HCT116 (cell line): ENCODE results near the gene BRIP1. TPM values are rescaled to one million over a fixed set of nuclear protein-coding genes. Genes with fewer than 3 reads are reported as not detected.
"Not testable (repeated sequence)": the region's sequence is repeated elsewhere in the genome, so short reads cannot be mapped to it uniquely, and the experiment has no call there.

Experiments
- ATAC-seq: fragments of 200-7000 bp; cut with Tn5 transposase; 2 replicates; pipeline ENCODE4 v1.9.1; 2020; ENCODE audit warnings: mild to moderate bottlenecking, moderate library complexity
- BruUV-seq: library from RNA; stranded (reverse); fragments of 400-500 nt; replicated peaks from 2 replicates; lab custom pipeline; 2021; lab: Mats Ljungman, UMichigan
- CTCF ChIA-PET: fragments of 300-600 bp; sonication (Branson Sonifier 250); formaldehyde crosslinking; loops from one replicate; lab custom pipeline; 2021; ENCODE audit warnings: antibody characterized with exemption; lab: Charles Lee
- POLR2A ChIA-PET: fragments of 300-600, 350-600 bp; sonication (Branson Sonifier 250); formaldehyde crosslinking; loops from one replicate; lab custom pipeline; 2021; ENCODE audit warnings: antibody characterized with exemption; lab: Charles Lee
- RAD21 ChIA-PET, 2 experiments: fragments of 300-600 bp; sonication (Branson Sonifier 250); formaldehyde crosslinking; loops; one replicate each; lab custom pipeline; 2023; ENCODE audit warnings: low total read pairs in 2 of 2; ENCODE audit not compliant: uncharacterized antibody in 2 of 2, unreplicated experiment in 2 of 2, low non-redundant PET in 1 of 2; lab: Charles Lee
- DNase-seq: peaks from one replicate; pipeline ENCODE4 v3.0.0-alpha.2; 2010; ENCODE audit warnings: low read depth, low spot score
- H2AFZ ChIP-seq: fragments of 200-600 bp; shearing (Covaris generic), sonication (generic); 2 replicates; pipeline ENCODE4 v1.6.1; 2017; ENCODE audit warnings: low read depth, mixed run types, mixed read lengths, antibody characterized with exemption, low read length; ENCODE audit not compliant: poor library complexity, severe bottlenecking
- H3K27ac ChIP-seq: 2 replicates; pipeline ENCODE4 v1.5.1; 2012; ENCODE audit warnings: low read depth, low read length
- H3K27me3 ChIP-seq: fragments of 200-600 bp; sonication (generic); 2 replicates; pipeline ENCODE4 v1.6.1; 2016; ENCODE audit warnings: mixed run types, low read length, mixed read lengths; ENCODE audit not compliant: insufficient read depth
- H3K36me3 ChIP-seq, 2 experiments: fragments of 200-500 bp in 1 of 2; fragments of 200-600 bp in 1 of 2; sonication (Bioruptor generic) in 1 of 2; sonication (generic) in 1 of 2; 2 replicates each; pipeline versions ENCODE4 v1.5.1 to v1.6.1; 2014 to 2016; ENCODE audit warnings: low read length in 2 of 2, inconsistent platforms in 1 of 2, mixed read lengths in 1 of 2, mixed run types in 1 of 2; ENCODE audit not compliant: insufficient read depth in 2 of 2, control insufficient read depth in 1 of 2
- H3K4me1 ChIP-seq, 2 experiments: fragments of 200-600 bp in 1 of 2; sonication (generic) in 1 of 2; 2 replicates each; pipeline versions ENCODE4 v1.5.1 to v1.6.1; 2012 to 2017; ENCODE audit warnings: low read length in 2 of 2, inconsistent platforms in 1 of 2, mild to moderate bottlenecking in 1 of 2, mixed read lengths in 1 of 2, mixed run types in 1 of 2, moderate library complexity in 1 of 2; ENCODE audit not compliant: insufficient read depth in 2 of 2, control insufficient read depth in 1 of 2
- H3K4me2 ChIP-seq: fragments of 200-600 bp; sonication (generic); 2 replicates; pipeline ENCODE4 v1.6.1; 2017; ENCODE audit warnings: mixed run types, low read length, mixed read lengths
- H3K4me3 ChIP-seq, 2 experiments: fragments of 200-600 bp in 1 of 2; sonication (generic) in 1 of 2; replicated peaks in 1 of 2; 2 replicates each; pipeline ENCODE4 v1.5.1; 2011 to 2016; ENCODE audit warnings: low read length in 2 of 2, control low read depth in 1 of 2, low read depth in 1 of 2, mild to moderate bottlenecking in 1 of 2, mixed read lengths in 1 of 2, mixed run types in 1 of 2
- H3K79me2 ChIP-seq: fragments of 200-600 bp; sonication (generic); 2 replicates; pipeline ENCODE4 v1.6.1; 2017; ENCODE audit warnings: mild to moderate bottlenecking, mixed run types, low read length, moderate library complexity, mixed read lengths; ENCODE audit not compliant: insufficient read depth
- H3K9ac ChIP-seq: fragments of 200-600 bp; sonication (generic); 2 replicates; pipeline ENCODE4 v1.6.1; 2016; ENCODE audit warnings: low read length, mixed read lengths
- H3K9me2 ChIP-seq: fragments of 200-600 bp; sonication (generic), shearing (Covaris generic); 2 replicates; pipeline ENCODE4 v1.6.1; 2017; ENCODE audit warnings: mixed run types, mild to moderate bottlenecking, moderate library complexity; ENCODE audit not compliant: insufficient read depth
- H3K9me3 ChIP-seq, 2 experiments: fragments of 200-500 bp in 1 of 2; fragments of 200-600 bp in 1 of 2; sonication (Bioruptor generic) in 1 of 2; sonication (generic) in 1 of 2; 2 replicates each; pipeline ENCODE4 v1.6.1; 2014 to 2017; ENCODE audit warnings: low read length in 2 of 2, mixed read lengths in 2 of 2, inconsistent platforms in 1 of 2, low read depth in 1 of 2, mild to moderate bottlenecking in 1 of 2, mixed run types in 1 of 2, moderate library complexity in 1 of 2; ENCODE audit not compliant: control insufficient read depth in 1 of 2, insufficient read depth in 1 of 2
- H4K20me1 ChIP-seq: fragments of 200-600 bp; sonication (generic), shearing (Covaris generic); 2 replicates; pipeline ENCODE4 v1.6.1; 2017; ENCODE audit warnings: mixed run types, mild to moderate bottlenecking, moderate library complexity; ENCODE audit not compliant: insufficient read depth
- EZH2phosphoT487 ChIP-seq: fragments of 200-600 bp; IDR thresholded peaks from 2 replicates; pipeline ENCODE4 v1.6.1; 2018; ENCODE audit warnings: antibody characterized with exemption, borderline replicate concordance
- SP1 ChIP-seq: IDR thresholded peaks from 2 replicates; pipeline ENCODE4 v1.6.1; 2012; ENCODE audit warnings: low read depth
- intact Hi-C: fragments of 100-400 bp; cut with micrococcal nuclease; formaldehyde crosslinking; loops from 2 replicates; pipeline ENCODE4 v1.10.0; 2022
- total RNA-seq: library from RNA; stranded (reverse); gene quantifications from one replicate; pipeline ENCODE4 v1.2.1, GENCODE V29; 2021; ENCODE audit not compliant: unreplicated experiment
- TF ChIP-seq, protein P1 (sequence below): IDR thresholded peaks from 2 replicates; pipeline ENCODE4 v1.6.1; 2012; ENCODE audit warnings: low read depth

Gene BRIP1
- total RNA-seq, 1 experiment from 2014 or later: 22.2 TPM

DNA sequence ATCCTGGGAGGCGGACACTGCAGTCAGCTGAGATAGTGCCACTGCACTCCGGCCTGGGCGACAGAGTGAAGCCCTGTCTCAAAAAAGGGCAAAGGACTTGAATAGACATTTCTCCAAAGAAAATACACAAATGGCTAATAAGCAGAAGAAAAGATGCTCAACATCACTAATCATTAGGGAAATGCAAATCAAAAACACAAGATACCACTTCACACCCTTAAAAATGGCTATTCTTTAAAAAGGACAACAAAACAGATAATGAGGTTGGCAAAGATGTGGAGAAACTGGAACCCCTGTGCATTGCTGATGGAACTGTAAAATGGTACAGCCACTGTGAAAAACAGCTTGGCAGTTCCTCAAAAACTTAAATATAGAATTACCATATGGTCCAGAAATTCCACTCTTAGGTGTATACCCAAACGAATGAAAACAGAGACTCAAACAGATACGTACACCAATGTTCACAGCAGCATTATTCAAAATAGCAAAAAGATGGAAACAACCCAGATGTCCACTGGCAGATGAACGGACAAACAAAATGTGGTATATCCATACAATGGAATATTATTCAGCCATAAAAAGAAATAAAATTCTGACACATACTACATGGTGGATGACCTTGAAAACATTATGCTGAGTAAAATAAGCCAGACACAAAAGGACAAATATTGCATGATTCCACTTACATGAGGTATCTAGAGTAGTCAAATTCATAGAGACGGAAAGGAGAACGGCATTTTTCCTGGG lies 35.5 kb downstream of the BRIP1 start (continued):
- TF ChIP-seq, protein P1, sequence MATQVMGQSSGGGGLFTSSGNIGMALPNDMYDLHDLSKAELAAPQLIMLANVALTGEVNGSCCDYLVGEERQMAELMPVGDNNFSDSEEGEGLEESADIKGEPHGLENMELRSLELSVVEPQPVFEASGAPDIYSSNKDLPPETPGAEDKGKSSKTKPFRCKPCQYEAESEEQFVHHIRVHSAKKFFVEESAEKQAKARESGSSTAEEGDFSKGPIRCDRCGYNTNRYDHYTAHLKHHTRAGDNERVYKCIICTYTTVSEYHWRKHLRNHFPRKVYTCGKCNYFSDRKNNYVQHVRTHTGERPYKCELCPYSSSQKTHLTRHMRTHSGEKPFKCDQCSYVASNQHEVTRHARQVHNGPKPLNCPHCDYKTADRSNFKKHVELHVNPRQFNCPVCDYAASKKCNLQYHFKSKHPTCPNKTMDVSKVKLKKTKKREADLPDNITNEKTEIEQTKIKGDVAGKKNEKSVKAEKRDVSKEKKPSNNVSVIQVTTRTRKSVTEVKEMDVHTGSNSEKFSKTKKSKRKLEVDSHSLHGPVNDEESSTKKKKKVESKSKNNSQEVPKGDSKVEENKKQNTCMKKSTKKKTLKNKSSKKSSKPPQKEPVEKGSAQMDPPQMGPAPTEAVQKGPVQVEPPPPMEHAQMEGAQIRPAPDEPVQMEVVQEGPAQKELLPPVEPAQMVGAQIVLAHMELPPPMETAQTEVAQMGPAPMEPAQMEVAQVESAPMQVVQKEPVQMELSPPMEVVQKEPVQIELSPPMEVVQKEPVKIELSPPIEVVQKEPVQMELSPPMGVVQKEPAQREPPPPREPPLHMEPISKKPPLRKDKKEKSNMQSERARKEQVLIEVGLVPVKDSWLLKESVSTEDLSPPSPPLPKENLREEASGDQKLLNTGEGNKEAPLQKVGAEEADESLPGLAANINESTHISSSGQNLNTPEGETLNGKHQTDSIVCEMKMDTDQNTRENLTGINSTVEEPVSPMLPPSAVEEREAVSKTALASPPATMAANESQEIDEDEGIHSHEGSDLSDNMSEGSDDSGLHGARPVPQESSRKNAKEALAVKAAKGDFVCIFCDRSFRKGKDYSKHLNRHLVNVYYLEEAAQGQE: no peak
- no peak for TF ChIP-seq EZH2phosphoT487
- TF ChIP-seq SP1: no peak

DNA sequence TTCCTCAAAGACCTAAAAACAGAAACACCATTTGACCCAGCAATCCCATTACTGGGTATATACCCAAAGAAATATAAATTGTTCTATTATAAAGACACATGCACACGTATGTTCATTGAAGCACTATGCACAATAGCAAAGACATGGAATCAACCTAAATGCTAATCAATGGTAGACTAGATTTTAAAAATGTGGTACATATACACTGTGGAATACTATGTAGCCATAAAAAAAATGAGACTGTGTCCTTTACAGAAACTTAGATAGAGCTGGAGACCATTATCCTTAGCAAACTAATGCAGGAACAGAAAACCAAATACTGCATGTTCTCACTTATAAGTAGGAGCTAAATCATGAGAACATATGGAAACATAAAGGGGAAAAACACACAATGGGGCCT lies 36.5 kb downstream of the BRIP1 start:
- H3K4me3 ChIP-seq, H3K9me2 ChIP-seq, H4K20me1 ChIP-seq, H3K4me2 ChIP-seq, BruUV-seq, ATAC-seq, H3K27me3 ChIP-seq, RAD21 ChIA-PET, H3K9me3 ChIP-seq, CTCF ChIA-PET, intact Hi-C loops, H3K4me1 ChIP-seq, H2AFZ ChIP-seq, H3K27ac ChIP-seq, DNase-seq, POLR2A ChIA-PET, H3K9ac ChIP-seq: not testable (repeated sequence)
- Histone ChIP-seq H3K36me3 (peaks cover 0 to 15% of the 10 kb centered on the region in 2 experiments; a peak in 2 of 4 replicates), H3K79me2 (peaks cover 24% of the 10 kb centered on the region)

DNA sequence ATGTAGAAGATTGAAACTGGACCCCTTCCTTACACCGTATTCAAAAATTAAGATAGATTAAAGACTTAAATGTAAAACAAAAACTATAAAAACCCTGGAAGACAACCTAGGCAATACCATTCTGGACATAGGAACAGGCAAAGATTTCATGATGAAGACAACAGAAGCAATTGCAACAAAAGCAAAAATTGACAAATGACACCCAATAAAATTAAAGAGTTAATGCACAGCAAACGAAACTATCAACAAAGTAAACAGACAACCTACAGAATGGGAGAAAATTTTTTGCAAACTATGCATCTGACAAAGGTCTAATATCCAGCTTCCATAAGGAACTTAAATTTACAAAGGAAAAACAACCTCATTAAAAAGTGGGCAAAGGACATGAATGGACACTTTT lies 37.1 kb downstream of the BRIP1 start:
- H4K20me1 ChIP-seq, intact Hi-C loops, CTCF ChIA-PET: not testable (repeated sequence)

More for the DNA sequence above, 37.1 kb downstream of the BRIP1 start:
- ATAC-seq, DNase-seq, H3K27me3 ChIP-seq, BruUV-seq, H3K4me3 ChIP-seq, RAD21 ChIA-PET, H3K9me2 ChIP-seq, H3K27ac ChIP-seq, POLR2A ChIA-PET, H3K4me2 ChIP-seq, H3K9me3 ChIP-seq, H3K4me1 ChIP-seq, H3K9ac ChIP-seq, H2AFZ ChIP-seq: not testable (repeated sequence)
- H3K36me3 ChIP-seq: peaks cover 0 to 17% of the 10 kb centered on the region in 2 experiments; a peak in 2 of 4 replicates
- peaks cover 21% of the 10 kb centered on the region for H3K79me2 ChIP-seq
